H1 (cell line): Measurements from ENCODE around the gene DYNLT2. TPM values are rescaled to one million over a fixed set of nuclear protein-coding genes. Genes with fewer than 3 reads are reported as not detected.
"Not testable (repeated sequence)": the region's sequence is repeated elsewhere in the genome, so short reads cannot be mapped to it uniquely, and the experiment has no call there.

Experiments
- CTCF ChIA-PET: fragments of 300-600 bp; sonication (Branson Sonifier 250); formaldehyde crosslinking; loops from one replicate; lab custom pipeline; 2021; ENCODE audit not compliant: partially characterized antibody; lab: Charles Lee
- POLR2A ChIA-PET: fragments of 300-600 bp; sonication (Branson Sonifier 250); formaldehyde crosslinking; loops from one replicate; lab custom pipeline; 2021; ENCODE audit warnings: inconsistent platforms; ENCODE audit not compliant: partially characterized antibody; lab: Charles Lee
- DNase-seq, 2 experiments: peaks; one replicate each; pipeline versions ENCODE4 v3.0.0 to v3.0.0-alpha.2; 2010 to 2022; ENCODE audit warnings: low spot score in 2 of 2, low read depth in 1 of 2, mixed read lengths in 1 of 2
- FAIRE-seq: peaks from 2 replicates; lab custom pipeline; 2011; peaks lifted over from hg19 to GRCh38; lab: Jason Lieb, UNC
- H2AFZ ChIP-seq: 2 replicates; pipeline ENCODE4 v1.8.1; 2012; ENCODE audit warnings: low read length, inconsistent platforms
- H2AK5ac ChIP-seq: 2 replicates; pipeline ENCODE4 v1.6.1; 2013; ENCODE audit warnings: low read depth, low read length
- H2BK120ac ChIP-seq: replicated peaks from 2 replicates; pipeline ENCODE3; 2013; ENCODE audit warnings: low read depth, low read length, inconsistent platforms
- H2BK12ac ChIP-seq: 2 replicates; pipeline ENCODE4 v1.6.1; 2013; ENCODE audit warnings: low read depth, low read length
- H2BK15ac ChIP-seq: 2 replicates; pipeline ENCODE4 v1.6.1; 2013; ENCODE audit warnings: low read length
- H2BK20ac ChIP-seq: 2 replicates; pipeline ENCODE4 v1.6.1; 2013; ENCODE audit warnings: low read length
- H2BK5ac ChIP-seq: 2 replicates; pipeline ENCODE4 v1.6.1; 2013; ENCODE audit warnings: low read depth, low read length
- H3K14ac ChIP-seq: 2 replicates; pipeline ENCODE4 v1.6.1; 2013; ENCODE audit warnings: inconsistent platforms; ENCODE audit not compliant: insufficient read length
- H3K18ac ChIP-seq: 2 replicates; pipeline ENCODE4 v1.6.1; 2013; ENCODE audit warnings: low read length; ENCODE audit errors: extremely low read depth
- H3K23ac ChIP-seq: 2 replicates; pipeline ENCODE4 v1.6.1; 2013; ENCODE audit warnings: inconsistent platforms; ENCODE audit not compliant: insufficient read length
- H3K23me2 ChIP-seq: 2 replicates; pipeline ENCODE4 v1.6.1; 2013; ENCODE audit warnings: low read depth, low read length
- H3K27ac ChIP-seq: 2 replicates; pipeline ENCODE4 v1.6.1; 2011; ENCODE audit warnings: low read depth, low read length, inconsistent platforms
- H3K27me3 ChIP-seq, 4 experiments: replicated peaks in 1 of 4; 1 replicate in 1 of 4; 2 replicates in 3 of 4; pipeline versions ENCODE4 v1.6.1 to v1.8.1; 2011 to 2013; ENCODE audit warnings: low read length in 3 of 4, mild to moderate bottlenecking in 3 of 4, inconsistent platforms in 2 of 4, mixed read lengths in 2 of 4, moderate library complexity in 1 of 4; ENCODE audit not compliant: control insufficient read depth in 3 of 4, insufficient read depth in 3 of 4; ENCODE audit errors: extremely low read depth in 1 of 4
- H3K36me3 ChIP-seq, 4 experiments: 2 replicates each; pipeline versions ENCODE4 v1.6.1 to v1.8.1; 2011 to 2013; ENCODE audit warnings: mild to moderate bottlenecking in 4 of 4, low read length in 3 of 4, moderate library complexity in 2 of 4, control low read depth in 1 of 4, inconsistent platforms in 1 of 4; ENCODE audit not compliant: insufficient read depth in 4 of 4, control insufficient read depth in 2 of 4
- H3K4ac ChIP-seq: replicated peaks from 2 replicates; pipeline ENCODE3; 2013; ENCODE audit warnings: low read length, low read depth, mixed read lengths, inconsistent platforms; ENCODE audit not compliant: insufficient read length
- H3K4me1 ChIP-seq, 4 experiments: replicated peaks in 1 of 4; 1 replicate in 1 of 4; 2 replicates in 3 of 4; pipeline versions ENCODE4 v1.6.1 to v1.8.1; 2011 to 2013; ENCODE audit warnings: low read length in 3 of 4, inconsistent platforms in 2 of 4, mixed read lengths in 1 of 4; ENCODE audit not compliant: insufficient read depth in 4 of 4, control insufficient read depth in 3 of 4
- H3K4me2 ChIP-seq, 2 experiments: 2 replicates each; pipeline versions ENCODE4 v1.6.1 to v1.8.1; 2011 to 2013; ENCODE audit warnings: low read depth in 2 of 2, low read length in 2 of 2, control low read depth in 1 of 2, inconsistent platforms in 1 of 2, mild to moderate bottlenecking in 1 of 2; ENCODE audit not compliant: insufficient read depth in 1 of 2
- H3K4me3 ChIP-seq, 4 experiments: fragments of 200-600, 300-600 bp in 1 of 4; sonication (generic), shearing (Covaris generic), sonication (Bioruptor Twin) in 1 of 4; 2 replicates each; pipeline versions ENCODE4 v1.5.1 to v1.8.1; 2011 to 2016; ENCODE audit warnings: low read length in 4 of 4, low read depth in 3 of 4, control low read depth in 2 of 4, inconsistent platforms in 2 of 4, mild to moderate bottlenecking in 2 of 4, mixed read lengths in 1 of 4, moderate library complexity in 1 of 4; ENCODE audit not compliant: insufficient read depth in 2 of 4; ENCODE audit errors: extremely low read depth in 1 of 4
- H3K56ac ChIP-seq: replicated peaks from 2 replicates; pipeline ENCODE3; 2013; ENCODE audit warnings: low read depth, mild to moderate bottlenecking, mixed read lengths, low read length, inconsistent platforms; ENCODE audit not compliant: insufficient read length
- H3K79me1 ChIP-seq: 2 replicates; pipeline ENCODE4 v1.6.1; 2013; ENCODE audit warnings: low read depth, low read length, control low read depth
- H3K79me2 ChIP-seq, 2 experiments: 2 replicates each; pipeline versions ENCODE4 v1.6.1 to v1.8.1; 2012 to 2013; ENCODE audit warnings: low read length in 2 of 2, mild to moderate bottlenecking in 2 of 2, inconsistent platforms in 1 of 2; ENCODE audit not compliant: insufficient read depth in 2 of 2, control insufficient read depth in 1 of 2
- H3K9ac ChIP-seq, 4 experiments: replicated peaks in 1 of 4; 1 replicate in 1 of 4; 2 replicates in 3 of 4; pipeline versions ENCODE4 v1.6.1 to v1.8.1; 2011 to 2013; ENCODE audit warnings: low read depth in 3 of 4, low read length in 3 of 4, control low read depth in 2 of 4, mild to moderate bottlenecking in 2 of 4, moderate library complexity in 2 of 4, inconsistent platforms in 1 of 4; ENCODE audit errors: extremely low read depth in 1 of 4
- H3K9me3 ChIP-seq, 2 experiments: 2 replicates each; pipeline versions ENCODE4 v1.6.1 to v1.8.1; 2012 to 2013; ENCODE audit warnings: mild to moderate bottlenecking in 2 of 2, moderate library complexity in 2 of 2, control low read depth in 1 of 2, inconsistent platforms in 1 of 2, low read depth in 1 of 2, low read length in 1 of 2, mixed read lengths in 1 of 2; ENCODE audit not compliant: insufficient read depth in 2 of 2
- H4K20me1 ChIP-seq, 2 experiments: replicated peaks in 1 of 2; 2 replicates each; pipeline versions ENCODE3 to v1.8.1; 2011 to 2013; ENCODE audit warnings: inconsistent platforms in 2 of 2, low read length in 2 of 2, mild to moderate bottlenecking in 1 of 2; ENCODE audit not compliant: insufficient read depth in 2 of 2, control insufficient read depth in 1 of 2
- H4K5ac ChIP-seq: 2 replicates; pipeline ENCODE4 v1.6.1; 2013; ENCODE audit warnings: low read length, low read depth, mixed read lengths, inconsistent platforms; ENCODE audit not compliant: insufficient read length
- H4K8ac ChIP-seq: 2 replicates; pipeline ENCODE4 v1.8.0; 2013; ENCODE audit warnings: mild to moderate bottlenecking, moderate library complexity, low read length, inconsistent platforms; ENCODE audit not compliant: insufficient read depth; ENCODE audit errors: extremely low read depth
- H4K91ac ChIP-seq: replicated peaks from 2 replicates; pipeline ENCODE3; 2013; ENCODE audit warnings: low read length, mixed read lengths, inconsistent platforms; ENCODE audit not compliant: insufficient read length
- CTCF ChIP-seq, 3 experiments: IDR thresholded peaks; 1 replicate in 2 of 3; 2 replicates in 1 of 3; pipeline versions ENCODE4 v1.5.1 to v1.6.1; 2011; ENCODE audit warnings: low read length in 3 of 3, mild to moderate bottlenecking in 3 of 3, inconsistent platforms in 2 of 3, low read depth in 1 of 3, moderate library complexity in 1 of 3; ENCODE audit not compliant: insufficient read depth in 1 of 3; ENCODE audit errors: control extremely low read depth in 1 of 3
- RAD21 ChIP-seq, 2 experiments: IDR thresholded peaks in 1 of 2; conservative IDR thresholded peaks in 1 of 2; 2 replicates each; pipeline ENCODE4 v1.6.1; 2011; ENCODE audit warnings: low read depth in 2 of 2, low read length in 2 of 2, improper control_type of control experiment in 1 of 2, inconsistent platforms in 1 of 2, mild to moderate bottlenecking in 1 of 2, moderate library complexity in 1 of 2
- WGBS, 2 experiments: shearing (Covaris generic) in 1 of 2; methylation state at CpG; one replicate each; pipeline versions ENCODE4 v1.1.6 to v1.1.7; 2013 to 2015; ENCODE audit warnings: low lambda C conversion rate in 2 of 2, mixed read lengths in 2 of 2, inconsistent platforms in 1 of 2, low coverage in 1 of 2, missing lambda C conversion rate in 1 of 2; ENCODE audit not compliant: insufficient replicate concordance in 2 of 2, insufficient coverage in 1 of 2, insufficient read length in 1 of 2; ENCODE audit errors: extremely low coverage in 1 of 2, missing lambda C conversion rate in 1 of 2; 5-methylcytosine and 5-hydroxymethylcytosine counted together
- polyA plus RNA-seq, 7 experiments: library from polyadenylated mRNA; depleted of rRNA in 3 of 7; stranded (reverse) in 5 of 7; unstranded in 2 of 7; fragments of >200 nt in 5 of 7; fragments of 200-250 nt in 2 of 7; gene quantifications; 1 replicate in 5 of 7; 2 replicates in 1 of 7; 4 replicates in 1 of 7; pipeline versions ENCODE4 v1.2.1 to v1.2.3, GENCODE V29; 2011 to 2013; ENCODE audit warnings: missing spikeins in 2 of 7, mixed read lengths in 2 of 7
- total RNA-seq: library from RNA; stranded (reverse); fragmentation: NEBNext Ultra II Directional; extraction: Animal tissue kit (Norgen Biotek cat#: 25700); gene quantifications from 2 replicates; pipeline ENCODE4 v1.2.1, GENCODE V29; 2021

The DYNLT2 gene
- total and polyA plus RNA-seq, 2 of the 8 experiments (the other 6 are each of a cell fraction or from before 2014, with no cell fraction given), result 0.48 to 1.8 TPM

DNA sequence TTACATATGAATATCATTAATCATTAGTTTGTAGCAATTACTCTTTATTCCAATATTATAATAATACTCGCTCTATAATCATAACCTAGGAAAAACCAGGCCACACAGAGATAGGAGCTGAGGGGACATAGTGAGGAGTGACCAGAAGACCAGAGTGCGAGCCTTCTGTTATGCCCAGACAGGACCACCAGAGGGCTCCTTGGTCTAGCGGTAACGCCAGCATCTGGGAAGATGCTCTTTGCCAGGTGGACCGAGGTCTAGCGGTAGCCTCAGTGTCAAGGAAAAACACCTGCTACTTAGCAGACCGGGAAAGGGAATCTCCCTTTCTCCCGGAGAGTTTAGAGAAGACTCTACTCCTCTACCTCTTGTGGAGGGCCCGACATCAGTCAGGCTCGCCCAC lies 54.3 kb downstream of the DYNLT2 start:
- whole genome bisulfite sequencing, 2 experiments, result 67% methylated on average over 10 of the region's 10 CpGs; no CpG with 5 or more reads in 1 of the 2 experiments
- TF ChIP-seq CTCF (IDR thresholded peaks at IDR 0.05; ENCODE audit: control extremely low read depth in 1 of 3, insufficient read depth in 1 of 3, low read depth in 1 of 3, low read length in 3 of 3) (peak; percentile 62 to 68 (median 63)), RAD21 (IDR thresholded peaks at IDR 0.05 in 1 of 2, conservative IDR thresholded peaks at IDR 0.05 in 1 of 2; ENCODE audit: low read depth in 2 of 2, low read length in 2 of 2) (peak; percentile 59 to 64)
- H3K9me3 ChIP-seq, result not testable (repeated sequence)

More for the DNA sequence above, 54.3 kb downstream of the DYNLT2 start:
- H2BK15ac ChIP-seq, H2AK5ac ChIP-seq, H4K8ac ChIP-seq, H2BK20ac ChIP-seq, H3K18ac ChIP-seq, H4K5ac ChIP-seq, H3K4me3 ChIP-seq, H2BK120ac ChIP-seq, H4K91ac ChIP-seq, POLR2A ChIA-PET, H3K4ac ChIP-seq, H3K23me2 ChIP-seq, H3K56ac ChIP-seq, H3K14ac ChIP-seq, H3K36me3 ChIP-seq, FAIRE-seq, H2BK5ac ChIP-seq, H3K9ac ChIP-seq, H3K27ac ChIP-seq, H3K4me2 ChIP-seq, H3K23ac ChIP-seq, H2AFZ ChIP-seq, H2BK12ac ChIP-seq, H3K27me3 ChIP-seq: not testable (repeated sequence)
- DNase-seq, result peak in 1 of 2 experiments; percentile 78
- Histone ChIP-seq H3K79me2 (peaks cover 3 to 77% of the 10 kb centered on the region in 2 experiments), H3K4me1 (peaks cover 0 to 12% (median 5%) of the 10 kb centered on the region in 4 experiments; a peak in 2 of 7 replicates), H4K20me1 (peaks cover 2 to 10% of the 10 kb centered on the region in 2 experiments), H3K79me1 (peaks cover 24% of the 10 kb centered on the region)
- CTCF ChIA-PET, result interaction anchor here (0.8 to 2.4 kb wide), 4 partner anchors 12 to 26 kb away, joined by 3 to 6 read pairs (median 4); no protein-coding TSS in a partner anchor
